Left colon (tissue), 2 donors: ENCODE measurements around the gene UNKL. TPM values are rescaled to one million over a fixed set of nuclear protein-coding genes. Genes with fewer than 3 reads are reported as not detected.

Experiments
- ATAC-seq: fragments of 200-7000 bp; cut with Tn5 transposase; one replicate; pipeline ENCODE4 v1.9.1; 2020; ENCODE audit warnings: mild to moderate bottlenecking, moderate library complexity
- DNase-seq, 2 donors: peaks; one replicate each; pipeline ENCODE4 v3.0.0-alpha.2; 2020
- intact Hi-C, 2 donors: fragments of 100-400 bp; cut with DNase I in 1 of 2; cut with micrococcal nuclease in 1 of 2; formaldehyde crosslinking; loops; one replicate each; pipeline versions ENCODE4 v1.11.2 to v1.14.0; 2022; cut with DNase I, micrococcal nuclease
- total RNA-seq, 2 donors: library from RNA; stranded (reverse); fragmentation: NEBNext Ultra II Directional; extraction: Animal tissue kit (Norgen Biotek cat#: 25700); gene quantifications; one replicate each; pipeline ENCODE4 v1.2.1, GENCODE V29; 2021
- donor health status: DM: no; HTN: no; CAD: no.
- donor health status: DM: yes; HTN: yes; CAD: no.

The UNKL gene
- total RNA-seq, 2 donors from 2014 or later = 14.7 to 15.0 TPM

DNA sequence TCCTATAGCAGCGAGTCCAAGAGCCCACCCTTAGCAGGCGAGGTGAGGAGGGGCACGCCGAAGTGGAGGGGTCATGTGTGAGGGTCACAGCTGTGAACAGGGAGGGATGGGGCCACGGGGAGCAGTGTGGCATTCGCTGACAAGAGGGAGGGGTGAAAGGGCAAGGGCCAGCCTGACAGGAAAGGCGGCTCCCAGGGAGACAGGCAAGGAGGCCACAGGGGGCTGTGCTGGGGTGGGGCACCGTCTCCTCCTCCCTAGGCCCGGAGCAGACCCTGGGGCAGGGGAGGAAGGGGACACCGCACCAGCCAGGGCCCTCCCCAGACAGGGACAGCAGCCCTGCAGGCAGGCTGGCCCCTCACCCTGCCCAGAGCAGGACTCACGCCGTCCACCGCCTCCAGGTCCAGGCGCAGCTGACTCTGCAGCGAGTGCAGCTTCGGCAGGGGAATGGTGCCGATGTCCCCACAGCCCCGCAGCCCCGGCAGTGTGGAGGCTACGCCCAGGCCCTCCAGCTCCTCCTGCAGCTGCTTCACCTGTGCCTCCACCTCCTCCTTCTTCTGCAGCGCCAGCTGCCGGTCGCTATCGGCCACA, 47.7 kb downstream of the UNKL start:
- DNase-seq = no peak
- intact Hi-C loops = no loop called here
- ATAC-seq = no peak

DNA sequence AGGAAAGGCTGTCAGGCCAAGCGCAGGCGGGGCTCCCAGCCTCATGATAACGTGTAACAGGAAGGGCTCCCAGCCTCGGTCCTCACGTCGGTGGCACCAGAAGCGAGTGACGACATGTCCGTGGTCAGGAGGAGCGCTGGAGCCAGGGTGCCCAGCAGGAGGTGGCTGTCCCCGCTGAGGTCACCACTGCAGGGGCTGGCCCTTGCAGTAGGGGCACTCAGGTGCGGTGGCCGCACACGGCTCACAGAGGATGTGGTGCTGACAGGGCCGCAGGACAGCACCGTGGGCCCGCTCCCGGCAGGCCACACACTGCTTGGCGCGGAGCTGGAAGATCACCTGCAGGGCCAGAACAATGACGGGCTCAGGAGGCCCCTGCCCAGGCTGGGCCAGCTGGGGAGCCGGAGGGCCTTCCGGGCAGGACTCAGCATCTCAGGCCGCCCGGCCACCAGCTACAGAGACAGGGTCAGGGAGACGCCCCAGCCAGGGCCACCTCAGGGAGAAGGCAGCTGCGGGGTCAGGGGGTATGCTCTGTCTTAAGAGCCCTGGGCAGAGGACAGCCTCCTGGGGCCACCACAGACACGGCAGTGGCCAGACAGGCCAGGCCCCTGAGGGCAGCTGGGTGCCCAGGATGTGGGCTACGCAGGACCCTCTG, 48.3 kb downstream of the UNKL start:
- DNase-seq = no peak
- intact Hi-C loops = no loop called here
- ATAC-seq = no peak

DNA sequence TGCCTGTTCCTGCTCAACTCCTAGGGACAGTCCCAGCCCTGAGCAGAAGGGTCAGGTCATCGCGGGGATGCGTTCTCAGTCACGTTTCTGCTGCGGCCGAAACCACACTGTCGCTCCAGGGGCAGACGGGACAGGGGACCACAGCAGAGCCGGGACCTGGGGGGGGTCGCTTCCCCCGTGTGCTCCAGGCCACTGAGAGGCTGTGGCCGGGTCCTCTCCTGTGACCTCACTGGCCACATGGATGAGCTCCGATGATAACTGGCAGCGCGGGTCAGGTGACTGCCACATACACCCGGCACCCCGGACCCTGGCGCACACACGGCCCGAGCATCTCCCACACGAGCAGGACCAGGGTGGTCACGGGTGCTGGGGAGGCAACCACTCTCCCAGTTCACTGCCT, 50.0 kb downstream of the UNKL start:
- no peak for ATAC-seq
- intact Hi-C loops = no loop called here
- DNase-seq = no peak

DNA sequence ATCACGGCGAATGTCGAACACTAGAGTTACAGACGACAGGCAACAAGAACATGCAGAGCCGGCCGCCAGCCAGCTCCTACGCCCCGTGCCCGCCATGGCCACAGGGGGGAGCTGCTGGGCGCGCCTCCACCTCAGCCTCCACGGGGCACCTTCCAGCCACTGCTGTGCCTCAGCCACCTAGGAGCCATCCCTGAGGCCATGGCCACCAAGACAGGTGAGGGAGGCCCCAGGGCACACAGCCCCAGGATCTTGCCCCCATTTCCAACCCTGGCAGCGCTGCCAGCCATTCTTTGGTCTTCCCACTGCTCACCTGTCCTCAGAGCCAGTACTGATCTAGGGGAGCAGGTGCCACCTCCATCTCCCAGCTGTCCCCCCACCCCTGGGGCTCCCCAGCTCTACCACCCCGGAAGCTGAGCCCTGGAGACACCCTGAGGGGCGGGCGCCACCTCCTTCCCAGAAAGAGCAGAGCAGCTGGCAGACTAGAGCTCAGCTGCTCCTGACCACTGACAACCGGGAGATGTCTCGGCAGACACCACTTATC, 50.9 kb downstream of the UNKL start:
- peak in 1 of 2 donors; percentile 77 for DNase-seq
- intact Hi-C loops = no loop called here
- ATAC-seq = peak; percentile 94

DNA sequence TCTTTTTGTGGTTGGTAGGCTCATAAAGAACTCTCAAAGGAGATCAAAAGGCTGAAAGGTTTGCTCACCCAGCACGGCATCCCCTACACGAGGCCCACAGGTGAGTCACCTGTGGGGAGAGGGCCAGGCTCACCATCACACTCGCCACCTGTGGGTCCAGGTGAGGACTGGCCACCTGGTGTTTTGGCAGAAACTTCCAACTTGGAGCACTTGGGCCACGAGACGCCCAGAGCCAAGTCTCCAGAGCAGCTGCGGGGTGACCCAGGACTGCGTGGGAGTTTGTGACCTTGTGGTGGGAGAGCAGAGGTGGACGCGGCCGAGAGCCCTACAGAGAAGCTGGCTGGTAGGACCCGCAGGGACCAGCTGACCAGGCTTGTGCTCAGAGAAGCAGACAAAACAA, 51.7 kb downstream of the UNKL start:
- no peak for DNase-seq
- ATAC-seq = no peak
- intact Hi-C loops = no loop called here

DNA sequence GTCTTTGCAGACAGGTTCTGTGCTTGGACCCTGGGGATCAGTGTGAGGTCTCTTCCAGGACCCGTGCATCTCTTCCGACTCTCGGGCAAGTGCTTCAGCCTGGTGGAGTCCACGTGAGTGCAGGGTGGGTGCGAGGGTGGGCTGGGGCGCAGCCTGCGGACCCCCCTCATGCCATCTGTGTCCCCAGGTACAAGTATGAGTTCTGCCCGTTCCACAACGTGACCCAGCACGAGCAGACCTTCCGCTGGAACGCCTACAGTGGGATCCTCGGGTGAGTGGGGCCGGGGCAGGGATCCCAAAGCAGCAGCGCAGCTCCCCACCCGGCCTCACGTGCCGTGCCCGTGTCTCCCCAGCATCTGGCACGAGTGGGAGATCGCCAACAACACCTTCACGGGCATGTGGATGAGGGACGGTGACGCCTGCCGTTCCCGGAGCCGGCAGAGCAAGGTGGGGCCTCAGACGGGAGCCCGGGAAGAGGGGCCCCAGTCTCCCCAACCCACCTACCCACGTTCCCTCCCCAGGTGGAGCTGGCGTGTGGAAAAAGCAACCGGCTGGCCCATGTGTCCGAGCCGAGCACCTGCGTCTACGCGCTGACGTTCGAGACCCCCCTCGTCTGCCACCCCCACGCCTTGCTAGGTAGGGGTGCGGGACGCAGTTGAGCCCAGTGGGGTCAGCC, 52.7 kb downstream of the UNKL start:
- ATAC-seq (no peak), DNase-seq (no peak)
- intact Hi-C loops = no loop called here

DNA sequence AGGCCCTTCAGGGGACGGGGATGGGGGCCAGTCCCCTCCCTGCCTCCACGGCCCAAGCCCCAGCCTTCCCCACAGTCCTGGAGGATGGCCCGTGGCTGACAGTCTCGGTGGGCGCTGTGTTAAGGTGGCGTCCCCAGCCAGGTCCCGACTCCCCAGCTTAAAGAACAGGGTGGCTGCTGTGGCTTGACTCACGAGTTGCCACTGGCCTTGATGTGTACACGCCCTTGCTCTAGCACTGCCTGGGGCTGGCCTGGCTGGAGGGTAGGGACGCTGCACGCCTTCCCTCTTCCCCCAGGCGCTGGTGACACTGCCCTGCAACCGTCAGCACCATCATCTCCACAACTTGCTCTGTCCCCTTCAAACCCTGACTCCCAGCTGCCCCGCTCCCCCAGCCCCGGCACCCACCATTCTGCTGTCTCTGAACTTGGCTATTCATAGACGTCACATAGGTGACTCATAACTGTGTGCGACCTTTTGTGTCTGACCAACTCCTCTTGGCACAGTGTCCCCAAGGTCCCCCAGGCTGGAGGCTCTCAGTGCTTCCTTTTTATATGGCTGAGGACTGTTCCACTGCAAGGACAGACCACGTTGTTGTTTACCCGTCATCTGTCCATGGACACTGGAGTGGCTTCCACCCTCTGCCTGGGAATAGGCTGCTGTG, 56.5 kb downstream of the UNKL start:
- no peak for DNase-seq
- intact Hi-C loops = no loop called here
- ATAC-seq = peak; percentile 23

DNA sequence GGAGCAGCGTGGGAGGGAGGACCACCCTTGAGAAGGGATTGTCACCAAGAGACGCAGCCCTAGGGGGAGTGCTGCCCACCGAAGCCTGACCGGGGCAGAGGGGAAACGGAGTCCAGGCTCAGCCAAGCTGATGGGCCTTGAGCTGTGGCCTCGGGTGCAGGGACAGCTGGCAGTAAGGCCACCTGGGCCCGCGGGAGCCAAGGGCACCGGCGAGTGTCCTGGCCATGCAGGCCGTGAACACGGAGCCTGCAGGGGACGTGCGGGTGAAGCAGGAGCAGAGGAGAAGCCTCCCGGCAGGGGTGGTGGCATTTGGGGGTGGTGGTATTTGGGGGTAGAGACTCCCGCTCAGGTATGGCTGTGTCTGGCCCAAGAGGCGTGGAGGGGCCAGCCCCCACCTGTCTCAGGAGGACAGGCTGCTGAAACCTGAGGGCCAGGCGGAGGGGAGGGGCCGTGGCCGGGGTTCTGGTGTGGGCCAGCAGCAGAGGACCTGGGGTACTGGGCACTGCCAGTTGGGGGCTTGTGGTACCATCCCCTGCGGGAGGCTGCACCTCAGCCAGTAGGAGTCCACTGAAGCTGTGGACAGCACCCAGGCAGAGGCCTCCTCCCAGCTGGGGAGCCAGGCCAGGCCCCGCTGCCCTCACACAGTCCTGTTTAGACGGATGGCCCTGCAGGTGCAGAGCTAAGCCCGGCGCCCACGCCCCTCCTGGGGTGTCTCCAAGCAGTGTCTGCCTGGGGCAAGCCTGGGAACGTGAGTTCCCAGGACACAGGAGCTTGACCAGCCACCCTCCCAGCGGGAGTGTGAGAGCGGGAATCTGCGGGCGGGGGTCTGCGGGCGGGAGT, 58.2 kb downstream of the UNKL start:
- intact Hi-C loops = no loop called here
- ATAC-seq (no peak), DNase-seq (no peak)

DNA sequence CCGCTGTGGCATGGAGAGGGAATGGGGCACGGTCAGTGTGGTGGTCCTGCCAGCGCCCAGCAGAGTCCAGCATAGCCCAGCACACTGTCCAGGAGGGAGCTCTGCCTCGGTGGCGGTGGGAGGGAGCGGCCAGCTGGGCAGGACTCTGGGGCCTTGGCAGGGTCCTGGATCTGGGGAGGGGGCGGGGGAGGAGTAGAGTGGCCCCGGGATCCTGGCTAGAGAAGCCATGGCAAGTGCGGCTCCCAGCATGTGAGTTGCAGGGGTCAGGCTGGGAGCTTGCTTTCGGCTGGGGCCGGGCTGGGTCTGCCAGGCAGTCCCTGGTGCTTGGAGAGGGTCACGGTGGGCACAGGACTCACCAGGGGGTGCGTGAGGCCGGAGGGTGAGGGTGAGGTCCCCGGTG, 58.9 kb downstream of the UNKL start:
- intact Hi-C loops = no loop called here
- DNase-seq (no peak), ATAC-seq (no peak)

DNA sequence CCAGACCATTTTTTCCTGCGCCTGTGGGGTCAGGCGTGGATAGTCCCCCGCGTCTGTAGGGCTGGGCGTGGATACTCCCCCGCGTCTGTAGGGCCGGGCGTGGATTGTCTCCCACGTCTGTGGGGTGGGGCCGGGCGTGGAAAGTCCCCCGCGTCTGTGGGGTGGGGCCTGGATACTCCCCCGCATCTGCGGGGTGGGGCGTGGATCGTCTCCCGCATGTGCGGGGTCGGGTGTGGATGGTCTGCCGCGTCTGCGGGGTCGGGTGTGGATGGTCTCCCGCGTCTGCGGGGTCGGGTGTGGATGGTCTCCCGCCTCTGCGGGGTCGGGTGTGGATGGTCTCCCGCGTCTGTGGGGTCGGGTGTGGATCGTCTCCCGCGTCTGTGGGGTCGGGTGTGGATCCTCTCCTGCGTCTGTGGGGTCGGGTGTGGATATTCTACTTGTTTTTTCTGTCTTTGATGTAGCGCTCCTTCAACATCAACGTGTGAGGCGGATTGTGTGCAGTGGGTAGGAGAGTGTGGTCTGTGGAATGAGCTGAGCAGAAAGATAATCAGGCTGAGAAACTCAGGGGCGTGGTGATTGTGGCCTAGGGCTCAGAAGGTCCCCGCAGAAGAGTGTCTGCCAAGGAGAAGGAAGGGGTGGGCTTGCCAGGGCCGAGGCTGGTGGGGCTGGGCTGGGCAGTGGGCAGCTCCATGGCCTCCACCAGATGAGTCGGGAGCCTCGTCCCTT, 59.5 kb downstream of the UNKL start:
- DNase-seq = no peak
- ATAC-seq = no peak
- intact Hi-C loops = no loop called here

DNA sequence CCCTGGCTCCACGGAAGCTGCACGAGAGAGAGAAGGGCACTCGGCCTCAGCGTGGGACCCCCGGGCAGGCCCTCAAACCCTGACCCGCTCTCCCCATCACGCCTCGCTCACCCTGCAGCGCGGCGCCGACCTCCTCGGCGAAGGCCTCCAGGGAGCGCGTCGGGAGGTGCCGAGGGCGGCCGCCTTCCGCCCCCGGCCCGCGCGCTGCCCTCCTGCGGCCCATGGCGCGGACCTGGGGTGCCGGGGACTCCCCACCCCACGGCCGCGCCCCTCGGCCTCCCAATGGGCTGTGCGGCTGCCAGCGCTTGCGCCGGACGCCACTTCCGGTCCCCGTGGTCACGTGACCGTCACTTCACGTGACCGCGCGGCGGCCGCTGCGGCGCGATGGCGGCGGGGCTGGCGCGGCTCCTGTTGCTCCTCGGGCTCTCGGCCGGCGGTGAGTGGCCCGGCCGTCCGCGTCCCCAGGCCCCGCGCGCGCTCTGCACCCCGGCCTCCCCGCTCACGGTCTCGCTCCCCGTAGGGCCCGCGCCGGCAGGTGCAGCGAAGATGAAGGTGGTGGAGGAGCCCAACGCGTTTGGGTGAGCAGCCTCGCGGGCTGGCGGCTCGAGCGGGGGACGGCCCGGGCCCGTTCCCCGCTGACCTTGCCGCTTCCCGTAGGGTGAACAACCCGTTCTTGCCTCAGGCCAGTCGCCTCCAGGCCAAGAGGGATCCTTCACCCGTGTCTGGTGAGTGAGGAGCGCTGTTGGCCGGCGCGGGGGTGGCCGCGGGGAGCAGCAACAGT, 62.7 kb downstream of the UNKL start, which contains the start of the genes GNPTG and TSR3:
TSS of gene GNPTG (plus strand) at position 350 of the 781 bp plus-strand sequence. CDS start at position 385, 35 bp downstream.
TSS of gene TSR3 (minus strand) at position 297 of the 781 bp plus-strand sequence. CDS start at position 223, 74 bp downstream.
- intact Hi-C loops = no loop called here
- DNase-seq (peak; percentile 83 to 89), ATAC-seq (peak; percentile 86)

DNA sequence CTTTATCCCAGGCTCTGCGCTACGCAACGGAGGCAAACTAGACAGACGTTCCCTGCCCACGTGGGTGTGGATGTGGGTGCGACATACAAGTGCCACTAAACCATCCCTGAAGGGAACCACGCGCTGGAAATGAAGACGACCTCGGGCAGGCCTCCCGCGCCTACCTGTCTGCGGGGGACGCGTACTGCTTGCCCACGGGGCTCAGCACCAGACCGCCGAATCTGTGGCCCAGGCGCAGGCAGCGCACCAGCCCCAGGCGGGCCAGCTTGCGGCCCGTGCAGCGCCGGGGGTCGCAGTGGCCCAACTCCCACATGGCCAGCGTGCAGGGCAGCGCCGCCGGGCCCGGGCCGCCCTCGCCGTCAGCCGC, 63.3 kb downstream of the UNKL start:
- ATAC-seq (peak; percentile 11), DNase-seq (no peak)

DNA sequence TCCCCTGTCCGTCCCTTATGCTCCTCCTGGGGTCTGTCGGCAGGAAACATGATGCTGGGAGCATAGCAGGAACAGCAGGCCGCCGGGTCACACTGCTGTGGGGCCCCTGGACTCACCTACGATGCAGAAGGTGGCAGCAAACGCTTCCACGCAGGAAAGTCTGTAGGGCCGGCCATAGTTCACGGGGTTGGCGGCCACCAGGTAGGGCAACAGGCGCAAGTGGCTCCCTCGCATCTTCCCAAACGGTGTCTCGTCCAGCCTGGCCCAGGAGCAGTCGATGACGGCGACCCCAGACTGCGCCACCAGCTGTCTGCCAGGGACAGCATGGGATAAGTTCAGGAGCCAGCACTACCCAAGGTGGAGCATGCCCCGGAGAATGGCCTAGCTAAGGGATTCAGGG, 63.8 kb downstream of the UNKL start:
- intact Hi-C loops = no loop called here
- no peak for ATAC-seq
- no peak for DNase-seq

More for the DNA sequence above, 63.3 kb downstream of the UNKL start:
- intact Hi-C loops = no loop called here

DNA sequence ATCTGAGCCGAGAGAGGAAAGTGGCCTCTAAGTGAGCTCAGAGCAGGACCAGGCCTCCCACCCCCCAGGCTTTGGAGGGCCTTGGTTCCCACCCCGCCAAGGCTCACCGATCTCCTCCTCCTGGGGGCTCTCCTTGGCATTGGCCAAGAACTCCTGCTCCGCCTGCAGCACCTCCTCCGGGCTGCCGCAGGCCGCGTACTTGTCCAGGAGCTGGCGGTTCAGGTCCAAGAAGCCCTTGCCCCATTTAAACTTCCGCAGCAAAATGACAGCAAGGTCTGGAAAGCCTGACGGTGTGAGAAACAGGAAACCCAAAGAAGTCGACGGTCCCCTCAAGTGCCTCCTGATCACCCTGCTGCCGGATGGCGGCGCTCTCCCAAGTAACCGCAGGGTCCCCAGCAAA, 64.6 kb downstream of the UNKL start:
- ATAC-seq = no peak
- intact Hi-C loops = no loop called here

DNA sequence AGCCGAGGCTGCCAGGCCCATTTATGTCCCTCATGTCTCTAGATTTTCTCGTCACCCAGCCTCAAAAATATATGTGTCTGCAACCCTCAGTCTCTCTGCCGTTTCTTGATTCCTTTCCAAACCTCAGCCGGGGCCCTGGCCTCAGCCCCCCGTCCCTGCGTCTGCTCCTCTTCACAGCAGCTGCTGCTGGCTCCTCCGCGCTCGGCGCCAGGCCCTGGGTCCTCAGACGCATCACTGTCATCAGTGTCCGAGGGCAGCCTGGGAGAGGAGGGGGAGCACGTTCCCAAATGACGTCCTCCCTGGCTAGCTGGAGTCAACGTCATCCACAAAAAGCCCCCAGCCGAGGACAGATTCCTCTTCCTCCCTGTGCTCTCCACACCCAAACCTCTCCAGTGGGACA, 65.2 kb downstream of the UNKL start:
- intact Hi-C loops = no loop called here
- ATAC-seq (no peak), DNase-seq (no peak)

More for the DNA sequence above, 64.6 kb downstream of the UNKL start:
- no peak for DNase-seq

DNA sequence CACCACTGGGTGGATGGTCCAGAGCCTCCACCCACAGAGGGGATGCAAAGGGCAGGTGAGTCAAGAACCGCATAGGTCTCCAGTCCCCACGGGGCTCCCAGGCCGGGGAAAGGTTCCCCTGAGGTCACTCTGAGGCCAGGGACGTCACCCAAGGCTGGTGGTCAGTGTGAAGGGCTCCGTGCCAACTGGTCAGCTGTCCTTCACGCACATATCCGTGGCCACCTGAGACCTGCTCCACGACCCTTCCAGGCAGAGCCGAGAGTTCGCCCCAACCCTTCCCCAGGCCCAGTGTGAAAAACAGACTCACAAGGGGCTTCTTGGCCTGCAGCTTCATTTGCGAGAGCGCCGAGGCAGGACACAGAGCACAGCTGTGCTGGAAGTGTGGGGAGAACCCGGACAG, 65.6 kb downstream of the UNKL start:
- DNase-seq = no peak
- intact Hi-C loops = no loop called here
- ATAC-seq = no peak

DNA sequence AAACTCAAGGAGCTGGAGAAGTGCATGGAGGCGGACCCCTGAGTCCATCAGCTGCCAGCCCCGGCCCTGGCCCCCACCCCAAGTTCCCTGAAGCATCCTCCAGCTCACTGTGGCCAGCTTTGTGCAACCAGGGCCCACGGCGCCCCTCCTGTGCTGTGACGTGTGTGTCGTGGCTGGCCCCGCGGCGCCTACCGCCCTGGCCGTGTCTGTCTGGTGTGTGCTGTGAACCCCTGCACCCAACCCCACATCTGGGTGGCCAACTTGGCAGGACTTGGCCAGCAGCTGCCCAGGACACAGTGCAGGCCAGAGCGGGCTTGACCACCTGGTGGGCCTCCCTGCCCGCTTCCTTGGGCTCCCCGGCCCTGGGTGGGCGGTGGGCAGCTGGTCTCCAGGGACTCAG, 66.1 kb downstream of the UNKL start:
- ATAC-seq = no peak
- intact Hi-C loops = no loop called here

More for the DNA sequence above, 66.1 kb downstream of the UNKL start:
- no peak for DNase-seq
